ENCODE measurements around the gene SUSD6.
A peak's percentile ranks its signal among the peaks of the same experiment; 100 is the strongest.

Gene SUSD6

GRCh38 chr14:69648480-69649451, 37.4 kb downstream of the SUSD6 start:
- no peak for DNase-seq (ENCODE audit: low read depth, low spot score)

GRCh38 chr14:69650948-69651369, 39.6 kb downstream of the SUSD6 start:
- peak; percentile 24 for DNase-seq (ENCODE audit: low read depth, low spot score)

GRCh38 chr14:69651664-69652063, 40.3 kb downstream of the SUSD6 start:
- DNase-seq (ENCODE audit: low read depth, low spot score), result no peak

- DNase-seq (ENCODE audit: low read depth, low spot score), result no peak
Observed at GRCh38 chr14:69652942-69653684, 41.7 kb downstream of the SUSD6 start.

GRCh38 chr14:69654116-69654515, 42.7 kb downstream of the SUSD6 start:
- DNase-seq (ENCODE audit: low read depth, low spot score), result no peak

GRCh38 chr14:69657950-69658355, 46.6 kb downstream of the SUSD6 start:
- peak; percentile 64 for DNase-seq (ENCODE audit: low read depth, low spot score)

GRCh38 chr14:69658664-69659261, 47.4 kb downstream of the SUSD6 start:
- DNase-seq (ENCODE audit: low read depth, low spot score), result no peak

- no peak for DNase-seq (ENCODE audit: low read depth, low spot score)
Observed at GRCh38 chr14:69660344-69661193, 49.2 kb downstream of the SUSD6 start.

- no peak for DNase-seq (ENCODE audit: low read depth, low spot score)
Observed at GRCh38 chr14:69661194-69661537, 49.8 kb downstream of the SUSD6 start.

- DNase-seq (ENCODE audit: low read depth, low spot score), result no peak
Observed at GRCh38 chr14:69662636-69663299, 51.4 kb downstream of the SUSD6 start.

- no peak for DNase-seq (ENCODE audit: low read depth, low spot score)
Observed at GRCh38 chr14:69663300-69663643, 51.9 kb downstream of the SUSD6 start.

GRCh38 chr14:69664265-69664664, 52.9 kb downstream of the SUSD6 start:
- DNase-seq (ENCODE audit: low read depth, low spot score), result no peak

GRCh38 chr14:69664865-69665526, 53.6 kb downstream of the SUSD6 start:
- no peak for DNase-seq (ENCODE audit: low read depth, low spot score)

GRCh38 chr14:69665631-69666030, 54.2 kb downstream of the SUSD6 start:
- no peak for DNase-seq (ENCODE audit: low read depth, low spot score)

- DNase-seq (ENCODE audit: low read depth, low spot score), result no peak
Observed at GRCh38 chr14:69666112-69666511, 54.7 kb downstream of the SUSD6 start.

- no peak for DNase-seq (ENCODE audit: low read depth, low spot score)
Observed at GRCh38 chr14:69666690-69667211, 55.4 kb downstream of the SUSD6 start.

- no peak for DNase-seq (ENCODE audit: low read depth, low spot score)
Observed at GRCh38 chr14:69667938-69668335, 56.5 kb downstream of the SUSD6 start.

- no peak for DNase-seq (ENCODE audit: low read depth, low spot score)
Observed at GRCh38 chr14:69669375-69669774, 58.0 kb downstream of the SUSD6 start.

- DNase-seq (ENCODE audit: low read depth, low spot score), result no peak
Observed at GRCh38 chr14:69670093-69670492, 58.7 kb downstream of the SUSD6 start.

GRCh38 chr14:69671365-69672030, 60.1 kb downstream of the SUSD6 start:
- DNase-seq (ENCODE audit: low read depth, low spot score), result no peak

All from ELF-1 (cell line).